GM12878 (cell line): Measurements from ENCODE around the gene ASXL2. TPM values are rescaled to one million over a fixed set of nuclear protein-coding genes. Genes with fewer than 3 reads are reported as not detected.

Experiments
- ATAC-seq: fragments of 200-7000 bp; cut with Tn5 transposase; 3 replicates; pipeline ENCODE4 v1.9.1; 2020; ENCODE audit warnings: mild to moderate bottlenecking, moderate library complexity
- BruUV-seq: library from RNA; stranded (reverse); fragments of 400-500 nt; replicated peaks from 2 replicates; lab custom pipeline; 2021; lab: Mats Ljungman, UMichigan
- CTCF ChIA-PET: fragments of 300-600 bp; sonication (Branson Sonifier 250); formaldehyde crosslinking; extraction: SDS; loops from one replicate; lab custom pipeline; 2021; ENCODE audit warnings: inconsistent platforms; lab: Yijun Ruan, JAX
- POLR2A ChIA-PET: fragments of 350-600 bp; formaldehyde crosslinking; extraction: SDS; loops from one replicate; lab custom pipeline; 2021; ENCODE audit warnings: inconsistent platforms; lab: Charles Lee
- RAD21 ChIA-PET: fragments of 300-600 bp; sonication (Branson Sonifier 250); formaldehyde crosslinking; loops from one replicate; lab custom pipeline; 2023; ENCODE audit warnings: antibody characterized with exemption; ENCODE audit not compliant: unreplicated experiment; lab: Charles Lee
- SMC1A ChIA-PET: fragments of 300-600 bp; sonication (Branson Sonifier 250); formaldehyde crosslinking; loops from one replicate; lab custom pipeline; 2023; ENCODE audit not compliant: unreplicated experiment, uncharacterized antibody; lab: Charles Lee
- DNase-seq: peaks from one replicate; pipeline ENCODE4 v3.0.0-alpha.2; 2011; ENCODE audit warnings: low read depth, low spot score
- FAIRE-seq: peaks from 3 replicates; lab custom pipeline; 2011; peaks lifted over from hg19 to GRCh38; lab: Jason Lieb, UNC
- H2AFZ ChIP-seq: 2 replicates; pipeline ENCODE4 v1.6.0; 2011; ENCODE audit warnings: low read depth, low read length, control low read depth; ENCODE audit not compliant: control insufficient read depth
- H3K27ac ChIP-seq: 2 replicates; pipeline ENCODE4 v1.5.1; 2011; ENCODE audit warnings: control low read depth; ENCODE audit not compliant: control insufficient read depth, insufficient read depth
- H3K27me3 ChIP-seq, 2 experiments: replicated peaks in 1 of 2; 2 replicates each; pipeline versions ENCODE4 v1.6.0 to v1.6.1; 2011; ENCODE audit warnings: low read length in 1 of 2; ENCODE audit not compliant: control insufficient read depth in 2 of 2, insufficient read depth in 2 of 2
- H3K36me3 ChIP-seq, 2 experiments: 2 replicates each; pipeline ENCODE4 v1.5.1; 2011; ENCODE audit warnings: low read length in 1 of 2; ENCODE audit not compliant: control insufficient read depth in 2 of 2, insufficient read depth in 2 of 2
- H3K4me1 ChIP-seq: 2 replicates; pipeline ENCODE4 v1.6.1; 2011; ENCODE audit warnings: mild to moderate bottlenecking, low read length, moderate library complexity, mixed read lengths; ENCODE audit not compliant: control insufficient read depth, insufficient read depth
- H3K4me2 ChIP-seq: 2 replicates; pipeline ENCODE4 v1.6.0; 2011; ENCODE audit warnings: control low read depth; ENCODE audit not compliant: control insufficient read depth, insufficient read depth
- H3K4me3 ChIP-seq: fragments of 200-600 bp; sonication (generic); 2 replicates; pipeline ENCODE4 v1.5.1; 2016
- H3K79me2 ChIP-seq: 2 replicates; pipeline ENCODE4 v1.6.0; 2011; ENCODE audit warnings: low read length; ENCODE audit not compliant: control insufficient read depth, insufficient read depth
- H3K9ac ChIP-seq: 2 replicates; pipeline ENCODE4 v1.8.0; 2011; ENCODE audit warnings: low read length, control low read depth, mixed read lengths; ENCODE audit not compliant: control insufficient read depth, insufficient read depth
- H3K9me3 ChIP-seq: replicated peaks from 3 replicates; pipeline ENCODE4 v1.5.1; 2011; ENCODE audit warnings: mild to moderate bottlenecking, low read length; ENCODE audit not compliant: control insufficient read depth, insufficient read depth
- H4K20me1 ChIP-seq: 2 replicates; pipeline ENCODE4 v1.6.0; 2011; ENCODE audit not compliant: control insufficient read depth, insufficient read depth
- CREM ChIP-seq: IDR thresholded peaks from 2 replicates; pipeline ENCODE4 v1.6.1; 2014; ENCODE audit warnings: antibody characterized with exemption, low read depth
- EGR1 ChIP-seq, 2 experiments: IDR thresholded peaks; 1 replicate in 1 of 2; 2 replicates in 1 of 2; pipeline ENCODE4 v1.6.1; 2011 to 2012; ENCODE audit warnings: low read depth in 2 of 2, low read length in 2 of 2, borderline replicate concordance in 1 of 2, mild to moderate bottlenecking in 1 of 2, moderate library complexity in 1 of 2
- ELK1 ChIP-seq: IDR thresholded peaks from 2 replicates; pipeline ENCODE4 v1.6.1; 2012; ENCODE audit warnings: low read depth, low read length, improper control_type of control experiment
- ETV6 ChIP-seq, 2 experiments: fragments of 450-650 bp in 1 of 2; IDR thresholded peaks in 1 of 2; conservative IDR thresholded peaks in 1 of 2; 2 replicates each; pipeline ENCODE4 v1.6.1; 2014; ENCODE audit warnings: antibody characterized with exemption in 1 of 2, borderline replicate concordance in 1 of 2, low read depth in 1 of 2, mild to moderate bottlenecking in 1 of 2, moderate library complexity in 1 of 2
- POLR2AphosphoS2 ChIP-seq: IDR thresholded peaks from 2 replicates; pipeline ENCODE4 v1.6.1; 2011; ENCODE audit warnings: low read depth, mild to moderate bottlenecking, low read length, improper control_type of control experiment, moderate library complexity
- SREBF1 ChIP-seq: IDR thresholded peaks from 2 replicates; pipeline ENCODE4 v1.6.1; 2012; ENCODE audit warnings: mild to moderate bottlenecking, low read length
- TARDBP ChIP-seq: IDR thresholded peaks from 2 replicates; pipeline ENCODE4 v1.6.1; 2016; ENCODE audit warnings: borderline replicate concordance
- WRNIP1 ChIP-seq: IDR thresholded peaks from 2 replicates; pipeline ENCODE4 v1.6.1; 2011; ENCODE audit warnings: low read depth, low read length, improper control_type of control experiment, borderline replicate concordance
- ZBTB11 ChIP-seq: fragments of 450-650 bp; formaldehyde crosslinking; IDR thresholded peaks from 2 replicates; pipeline ENCODE4 v1.5.0; 2022; ENCODE audit warnings: mild to moderate bottlenecking, missing genetic modification characterization
- WGBS: methylation state at CpG from one replicate; pipeline ENCODE4 v1.1.6; 2016; ENCODE audit warnings: low lambda C conversion rate; ENCODE audit not compliant: insufficient replicate concordance, insufficient coverage; ENCODE audit errors: missing lambda C conversion rate; 5-methylcytosine and 5-hydroxymethylcytosine counted together
- in situ Hi-C: fragments of 300-500 bp; cut with MboI; formaldehyde crosslinking; loops from 9 replicates; pipeline ENCODE4 v1.14.3; 2018; ENCODE audit warnings: mixed read lengths
- intact Hi-C: fragments of 100-400 bp; cut with micrococcal nuclease; formaldehyde crosslinking; loops from one replicate; pipeline ENCODE4 v1.14.2; 2022; ENCODE audit not compliant: unreplicated experiment
- polyA plus RNA-seq, 11 experiments: library from polyadenylated mRNA; depleted of rRNA in 4 of 11; unstranded in 6 of 11; stranded (reverse) in 5 of 11; fragments of >200 nt; fragmentation: Nextera tagmentation in 4 of 11; fragmentation: Illumina TruSeq in 1 of 11; extraction: Ambion mirVana in 4 of 11; extraction: Trizol in 1 of 11; gene quantifications; 1 replicate in 1 of 11; 2 replicates in 10 of 11; pipeline versions ENCODE4 v1.2.1 to v1.2.3, GENCODE V29; 2011 to 2016; ENCODE audit warnings: inconsistent platforms in 2 of 11, missing spikeins in 2 of 11, low read depth in 1 of 11
- total RNA-seq, 4 experiments: library from RNA; depleted of rRNA in 3 of 4; stranded (reverse); fragments of >200 nt in 3 of 4; fragmentation: Illumina TruSeq in 1 of 4; extraction: Trizol in 1 of 4; gene quantifications; 2 replicates each; pipeline versions ENCODE4 v1.2.1 to v1.2.3, GENCODE V29; 2013 to 2021

ASXL2 gene
- total and polyA plus RNA-seq, 10 of the 15 experiments (the other 5 are each of a cell fraction or from before 2014, with no cell fraction given): 1.3 to 17.7 (median 5.5) TPM

- no peak for TF ChIP-seq ETV6 (conservative IDR thresholded peaks at IDR 0.05 in 1 of 2, IDR thresholded peaks at IDR 0.05 in 1 of 2; ENCODE audit: borderline replicate concordance in 1 of 2, low read depth in 1 of 2)
- no peak for TF ChIP-seq WRNIP1
- no peak for TF ChIP-seq SREBF1
- no peak for TF ChIP-seq ZBTB11 (CRISPR knock-in tag)
- no peak for TF ChIP-seq EGR1 (IDR thresholded peaks at IDR 0.05; ENCODE audit: borderline replicate concordance in 1 of 2, low read depth in 2 of 2, low read length in 2 of 2)
- TF ChIP-seq, all 136 proteins: peak for 0
Measured at GRCh38 chr2:25814681-25815080, 63.6 kb downstream of the ASXL2 start (continued).

GRCh38 chr2:25810428-25810827 lies 67.9 kb downstream of the ASXL2 start:
- CTCF ChIA-PET: interaction anchor here (0.7 to 3.3 kb wide), 4 partner anchors 10 to 78 kb away, joined by 3 to 11 read pairs (median 7); no protein-coding TSS in a partner anchor
- H4K20me1 ChIP-seq: no peaks in the 10 kb centered on the region; the same call in 1 of the 2 replicates
- H3K9ac ChIP-seq: no peak overlapping the region
- no peaks in the 10 kb centered on the region for H3K4me1 ChIP-seq
- H3K4me3 ChIP-seq: no peak overlapping the region
- in situ Hi-C loops: no loop called here
- POLR2A ChIA-PET: interaction anchor here (0.6 to 1.2 kb wide), 2 partner anchors 16 to 1290 kb away, joined by 3 to 4 read pairs; no protein-coding TSS in a partner anchor
- H3K79me2 ChIP-seq: no peaks in the 10 kb centered on the region
- no TSS peak for BruUV-seq
- TF ChIP-seq TARDBP (no peak), ELK1 (no peak), CREM (no peak), POLR2AphosphoS2 (no peak)
- H3K27me3 ChIP-seq: no peaks in the 10 kb centered on the region
- H3K4me2 ChIP-seq: no peak overlapping the region
- H3K36me3 ChIP-seq: peaks cover 1 to 2% of the 10 kb centered on the region in 2 experiments; a peak in 3 of 4 replicates
- RAD21 ChIA-PET: interaction anchor here (0.6 kb wide), 1 partner anchor 219 kb away, joined by 3 read pairs; no protein-coding TSS in a partner anchor
- intact Hi-C loops: no loop called here
- no peak overlapping the region for H3K27ac ChIP-seq
- ATAC-seq (no peak), FAIRE-seq (no peak), DNase-seq (no peak)
- SMC1A ChIA-PET: interaction anchor here (1.3 to 4.1 kb wide), 8 partner anchors 8 to 42 kb away, joined by 4 to 26 read pairs (median 8); no protein-coding TSS in a partner anchor
- no peaks in the 10 kb centered on the region for H3K9me3 ChIP-seq
- 98% methylated on average over 5 of the region's 5 CpGs for WGBS
- H2AFZ ChIP-seq: no peak overlapping the region
